HEK293 (cell line): ENCODE data around the gene KDM4B.

Source experiments
- ZNF121 ChIP-seq: fragments of 450-650 bp; formaldehyde crosslinking; IDR thresholded peaks from 2 replicates; pipeline ENCODE4 v1.5.1; 2016; ENCODE audit warnings: missing biosample characterization, missing genetic modification characterization
- TF ChIP-seq, protein P1 (sequence below): fragments of 450-650 bp; formaldehyde crosslinking; IDR thresholded peaks from 2 replicates; pipeline ENCODE4 v1.5.1; 2016; ENCODE audit warnings: missing biosample characterization, missing genetic modification characterization

DNA sequence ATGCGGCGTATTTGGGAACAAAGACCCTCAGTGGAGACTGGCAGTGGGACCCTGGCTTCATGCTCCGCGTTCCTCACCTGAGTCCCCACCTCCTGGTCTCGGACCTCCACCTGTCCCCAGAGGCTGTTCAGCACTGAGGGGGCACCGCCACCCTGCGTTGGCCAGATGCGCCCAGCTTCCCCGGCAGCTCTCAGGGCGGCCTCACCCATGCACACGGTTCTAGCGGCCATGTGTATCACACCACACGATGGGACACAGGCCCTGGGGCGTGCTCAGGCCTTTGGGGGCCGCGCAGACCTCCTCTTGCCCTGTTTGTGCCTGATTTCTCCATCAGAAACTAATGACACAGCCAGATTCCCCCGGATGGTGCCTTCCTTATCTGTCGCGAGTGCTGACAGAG, 138.1 kb downstream of the KDM4B start:
- TF ChIP-seq ZNF121 (tag by site-specific recombination), result no peak
- TF ChIP-seq, protein P1, sequence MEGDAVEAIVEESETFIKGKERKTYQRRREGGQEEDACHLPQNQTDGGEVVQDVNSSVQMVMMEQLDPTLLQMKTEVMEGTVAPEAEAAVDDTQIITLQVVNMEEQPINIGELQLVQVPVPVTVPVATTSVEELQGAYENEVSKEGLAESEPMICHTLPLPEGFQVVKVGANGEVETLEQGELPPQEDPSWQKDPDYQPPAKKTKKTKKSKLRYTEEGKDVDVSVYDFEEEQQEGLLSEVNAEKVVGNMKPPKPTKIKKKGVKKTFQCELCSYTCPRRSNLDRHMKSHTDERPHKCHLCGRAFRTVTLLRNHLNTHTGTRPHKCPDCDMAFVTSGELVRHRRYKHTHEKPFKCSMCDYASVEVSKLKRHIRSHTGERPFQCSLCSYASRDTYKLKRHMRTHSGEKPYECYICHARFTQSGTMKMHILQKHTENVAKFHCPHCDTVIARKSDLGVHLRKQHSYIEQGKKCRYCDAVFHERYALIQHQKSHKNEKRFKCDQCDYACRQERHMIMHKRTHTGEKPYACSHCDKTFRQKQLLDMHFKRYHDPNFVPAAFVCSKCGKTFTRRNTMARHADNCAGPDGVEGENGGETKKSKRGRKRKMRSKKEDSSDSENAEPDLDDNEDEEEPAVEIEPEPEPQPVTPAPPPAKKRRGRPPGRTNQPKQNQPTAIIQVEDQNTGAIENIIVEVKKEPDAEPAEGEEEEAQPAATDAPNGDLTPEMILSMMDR (tag by site-specific recombination), result no peak
